K562 treated with DMSO at 1 percent for 12 hours (cell line): Measurements from ENCODE around the gene GID4. TPM values are rescaled to one million over a fixed set of nuclear protein-coding genes. Genes with fewer than 3 reads are reported as not detected.

Experiments
- total RNA-seq: library from RNA; unstranded; fragments of 300-600 nt; gene quantifications from 2 replicates; pipeline ENCODE4 v1.2.3, GENCODE V29; 2022; ENCODE audit not compliant: insufficient read depth

Gene GID4
- 3.9 and 6.4 TPM in 2 replicates for total RNA-seq

GRCh38 chr17:18038861-18039534 lies at the start of gene GID4, which contains the start of gene ATPAF2:
Gene GID4, plus strand, starts transcription at chr17:18039408. Its CDS starts 57 bp downstream, at chr17:18039465.
Gene ATPAF2, minus strand, starts transcription at chr17:18039168. Its CDS starts 155 bp downstream, at chr17:18039013.

GRCh38 chr17:18087610-18088491 lies 48.6 kb downstream of the GID4 start, which contains the start of gene DRG2:
Gene DRG2, plus strand, starts transcription at chr17:18087948. Its CDS starts 76 bp downstream, at chr17:18088024.

DNA sequence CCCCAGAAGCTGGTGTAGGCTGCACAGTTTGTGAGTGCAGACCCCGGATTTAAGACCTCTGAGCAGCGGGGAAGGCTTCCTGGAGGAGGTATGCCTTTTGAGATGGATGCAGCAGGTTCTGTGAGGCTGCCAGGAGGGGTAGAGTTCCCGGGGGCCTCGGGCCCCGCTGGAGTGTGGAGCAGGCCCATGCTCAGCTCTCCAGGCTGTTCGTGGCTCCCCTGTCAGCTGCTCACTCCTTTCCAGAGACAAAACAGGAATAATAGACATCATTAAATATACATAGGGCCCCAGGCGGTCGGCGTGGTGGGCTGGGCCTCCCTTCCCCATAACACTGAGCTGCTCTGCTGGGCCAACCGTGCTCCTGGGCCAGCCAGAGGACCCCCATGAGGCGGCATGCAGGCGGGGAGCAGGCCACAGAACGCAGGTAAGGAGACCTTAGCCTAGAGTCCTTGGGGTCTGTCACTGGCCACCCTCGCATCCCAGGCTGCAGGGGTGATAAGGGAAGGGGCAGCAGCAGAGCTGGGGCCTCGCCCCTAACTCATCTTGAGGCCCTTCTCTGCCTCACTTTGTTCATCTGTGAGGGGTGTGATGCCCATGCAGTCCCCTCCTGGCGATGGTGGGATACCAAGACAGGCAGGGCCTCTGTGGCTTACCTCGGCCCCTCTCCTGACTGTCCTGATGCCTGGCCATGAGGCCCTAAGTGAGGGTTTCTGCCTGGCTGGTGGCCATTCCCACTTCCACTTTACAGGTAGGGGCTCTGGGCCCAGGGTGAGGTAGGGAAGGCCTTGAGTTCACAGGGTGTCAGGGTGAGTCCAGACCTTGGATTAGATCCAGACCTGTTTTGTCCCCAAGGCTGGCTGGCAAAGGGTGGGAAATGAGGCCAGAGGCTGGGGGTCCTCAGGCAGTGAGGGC lies 69.4 kb downstream of the GID4 start, which contains the start of gene MYO15A:
Gene MYO15A, plus strand, starts transcription at position 356 of the 912 bp plus-strand sequence. CDS start 10,045 bp downstream, outside the sequence.

Other genes with a start within 250 kb of the GID4 start
- 81.7 and 134 TPM in 2 replicates for gene SREBF1, start 202.4 kb upstream of the GID4 start, total RNA-seq
- gene TOM1L2, start 67.0 kb upstream of the GID4 start, total RNA-seq, result 5.3 and 14.8 TPM in 2 replicates
- 0.45 and 0.74 TPM in 2 replicates for gene DRC3, start 66.5 kb upstream of the GID4 start, total RNA-seq
- gene ATPAF2, start 240 bp upstream of the GID4 start, total RNA-seq, result 20.3 and 21.3 TPM in 2 replicates
- 23.6 and 28.6 TPM in 2 replicates for gene DRG2, start 48.5 kb downstream of the GID4 start, total RNA-seq
- gene MYO15A, start 69.3 kb downstream of the GID4 start, total RNA-seq, result not detected in 2 replicates
- 34.7 and 60.3 TPM in 2 replicates for gene ALKBH5, start 144.4 kb downstream of the GID4 start, total RNA-seq
- 13.5 and 22.7 TPM in 2 replicates for gene LLGL1, start 186.2 kb downstream of the GID4 start, total RNA-seq
- gene FLII, start 219.3 kb downstream of the GID4 start, total RNA-seq, result 117 and 120 TPM in 2 replicates
- 9.7 and 10.3 TPM in 2 replicates for gene MIEF2, start 221.3 kb downstream of the GID4 start, total RNA-seq